ENCODE measurements around the gene RYR1.

Gene RYR1

GRCh38 chr19:38528213-38528755 lies 94.8 kb downstream of the RYR1 start:
- no peak for DNase-seq (ENCODE audit: low read depth)
- no peak for TF ChIP-seq MYC (IDR thresholded peaks at IDR 0.05; ENCODE audit: low read depth, low read length)
- TF ChIP-seq, protein P1, sequence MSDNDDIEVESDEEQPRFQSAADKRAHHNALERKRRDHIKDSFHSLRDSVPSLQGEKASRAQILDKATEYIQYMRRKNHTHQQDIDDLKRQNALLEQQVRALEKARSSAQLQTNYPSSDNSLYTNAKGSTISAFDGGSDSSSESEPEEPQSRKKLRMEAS (IDR thresholded peaks at IDR 0.05; ENCODE audit: low read depth, low read length) = no peak
- TF ChIP-seq POLR2A (IDR thresholded peaks at IDR 0.05; ENCODE audit: extremely low read depth, insufficient read length) = no peak
- TF ChIP-seq, protein P2, sequence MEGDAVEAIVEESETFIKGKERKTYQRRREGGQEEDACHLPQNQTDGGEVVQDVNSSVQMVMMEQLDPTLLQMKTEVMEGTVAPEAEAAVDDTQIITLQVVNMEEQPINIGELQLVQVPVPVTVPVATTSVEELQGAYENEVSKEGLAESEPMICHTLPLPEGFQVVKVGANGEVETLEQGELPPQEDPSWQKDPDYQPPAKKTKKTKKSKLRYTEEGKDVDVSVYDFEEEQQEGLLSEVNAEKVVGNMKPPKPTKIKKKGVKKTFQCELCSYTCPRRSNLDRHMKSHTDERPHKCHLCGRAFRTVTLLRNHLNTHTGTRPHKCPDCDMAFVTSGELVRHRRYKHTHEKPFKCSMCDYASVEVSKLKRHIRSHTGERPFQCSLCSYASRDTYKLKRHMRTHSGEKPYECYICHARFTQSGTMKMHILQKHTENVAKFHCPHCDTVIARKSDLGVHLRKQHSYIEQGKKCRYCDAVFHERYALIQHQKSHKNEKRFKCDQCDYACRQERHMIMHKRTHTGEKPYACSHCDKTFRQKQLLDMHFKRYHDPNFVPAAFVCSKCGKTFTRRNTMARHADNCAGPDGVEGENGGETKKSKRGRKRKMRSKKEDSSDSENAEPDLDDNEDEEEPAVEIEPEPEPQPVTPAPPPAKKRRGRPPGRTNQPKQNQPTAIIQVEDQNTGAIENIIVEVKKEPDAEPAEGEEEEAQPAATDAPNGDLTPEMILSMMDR (IDR thresholded peaks at IDR 0.05; ENCODE audit: low read depth, low read length) = no peak
- no peak overlapping the region for H3K4me3 ChIP-seq (ENCODE audit: low read depth, low read length)

DNA sequence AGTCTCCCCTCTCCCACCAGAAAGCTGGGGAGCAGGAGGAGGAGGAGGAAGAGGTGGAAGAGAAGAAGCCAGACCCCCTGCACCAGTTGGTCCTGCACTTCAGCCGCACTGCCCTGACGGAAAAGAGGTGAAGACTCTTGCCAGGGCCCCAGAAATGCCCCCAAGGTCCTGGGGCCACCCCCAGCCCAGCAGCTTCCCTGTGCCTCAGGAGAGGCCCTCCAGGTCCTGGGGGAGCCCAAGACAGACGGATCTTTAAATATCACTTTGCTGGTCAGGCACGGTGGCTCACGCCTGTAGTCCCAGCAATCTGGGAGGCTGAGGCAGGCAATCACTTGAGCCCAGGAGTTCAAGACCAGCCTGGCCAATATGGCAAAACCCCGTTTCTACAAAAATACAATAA lies 95.4 kb downstream of the RYR1 start:
- TF ChIP-seq, protein P1 (IDR thresholded peaks at IDR 0.05; ENCODE audit: low read depth, low read length) = no peak
- TF ChIP-seq MYC (IDR thresholded peaks at IDR 0.05; ENCODE audit: low read depth, low read length) = no peak
- TF ChIP-seq, protein P2 (IDR thresholded peaks at IDR 0.05; ENCODE audit: low read depth, low read length) = no peak
- TF ChIP-seq POLR2A (IDR thresholded peaks at IDR 0.05; ENCODE audit: extremely low read depth, insufficient read length) = no peak
- H3K4me3 ChIP-seq (ENCODE audit: low read depth, low read length) = no peak overlapping the region
- DNase-seq (ENCODE audit: low read depth) = no peak

DNA sequence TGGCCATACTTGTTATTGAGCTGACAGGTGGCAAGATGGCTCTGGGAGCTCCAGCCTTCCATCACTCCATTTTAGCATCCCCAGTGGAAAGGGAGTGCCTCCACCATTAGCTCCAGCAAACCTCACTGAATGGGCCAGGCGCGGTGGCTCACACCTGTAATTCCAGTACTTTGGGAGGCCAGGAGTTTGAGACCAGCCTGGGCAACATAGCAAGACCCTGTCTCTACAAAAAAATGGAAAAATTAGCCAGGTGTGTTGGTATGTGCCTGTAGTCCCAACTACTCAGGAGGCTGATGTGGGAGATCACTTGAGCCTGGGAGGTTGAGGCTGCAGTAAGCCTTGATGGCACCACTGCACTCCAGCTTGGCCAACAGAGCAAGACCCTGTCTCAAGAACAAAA lies 98.0 kb downstream of the RYR1 start:
- no peak for DNase-seq (ENCODE audit: low read depth)
- TF ChIP-seq POLR2A (IDR thresholded peaks at IDR 0.05; ENCODE audit: extremely low read depth, insufficient read length) = no peak
- TF ChIP-seq MYC (IDR thresholded peaks at IDR 0.05; ENCODE audit: low read depth, low read length) = no peak
- TF ChIP-seq, protein P1 (IDR thresholded peaks at IDR 0.05; ENCODE audit: low read depth, low read length) = no peak
- TF ChIP-seq, protein P2 (IDR thresholded peaks at IDR 0.05; ENCODE audit: low read depth, low read length) = no peak
- H3K4me3 ChIP-seq (ENCODE audit: low read depth, low read length) = no peak overlapping the region

DNA sequence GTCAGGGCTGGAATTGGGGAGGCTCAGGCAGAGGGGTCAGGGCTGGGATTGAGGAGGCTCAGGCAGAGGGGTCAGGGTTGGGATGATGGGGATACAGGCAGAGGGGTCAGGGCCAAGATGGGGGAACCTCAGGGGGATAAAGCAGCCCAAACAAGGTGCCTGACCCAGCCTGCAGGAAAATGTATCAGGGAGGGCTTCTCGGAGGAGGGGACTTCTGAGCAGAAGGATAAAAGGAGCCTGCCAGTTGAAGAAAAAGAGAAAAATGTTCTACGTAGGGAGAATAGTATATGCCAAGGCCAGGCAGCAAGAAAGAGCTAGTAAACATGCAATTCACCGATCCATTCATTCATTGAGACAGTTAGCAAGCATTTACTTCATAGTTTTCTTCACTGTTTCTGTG lies 99.4 kb downstream of the RYR1 start:
- H3K4me3 ChIP-seq (ENCODE audit: low read depth, low read length) = no peak overlapping the region
- TF ChIP-seq, protein P1 (IDR thresholded peaks at IDR 0.05; ENCODE audit: low read depth, low read length) = no peak
- TF ChIP-seq, protein P2 (IDR thresholded peaks at IDR 0.05; ENCODE audit: low read depth, low read length) = no peak
- no peak for TF ChIP-seq MYC (IDR thresholded peaks at IDR 0.05; ENCODE audit: low read depth, low read length)
- no peak for TF ChIP-seq POLR2A (IDR thresholded peaks at IDR 0.05; ENCODE audit: extremely low read depth, insufficient read length)

GRCh38 chr19:38534574-38534973 lies 101.1 kb downstream of the RYR1 start:
- no peak for DNase-seq (ENCODE audit: low read depth)
- TF ChIP-seq POLR2A (IDR thresholded peaks at IDR 0.05; ENCODE audit: extremely low read depth, insufficient read length) = no peak
- no peak overlapping the region for H3K4me3 ChIP-seq (ENCODE audit: low read depth, low read length)

More for the DNA sequence above, 99.4 kb downstream of the RYR1 start:
- no peak for DNase-seq (ENCODE audit: low read depth)

- TF ChIP-seq POLR2A (IDR thresholded peaks at IDR 0.05; ENCODE audit: extremely low read depth, insufficient read length) = no peak
- H3K4me3 ChIP-seq (ENCODE audit: low read depth, low read length) = no peak overlapping the region
- no peak for DNase-seq (ENCODE audit: low read depth)
These were observed 101.7 kb downstream of the RYR1 start for GRCh38 chr19:38535212-38535611.
